Progenitor cell of endocrine pancreas (in vitro differentiated cells): ENCODE measurements around the gene ZNF518A. TPM values are rescaled to one million over a fixed set of nuclear protein-coding genes. Genes with fewer than 3 reads are reported as not detected.

Experiments used
- DNase-seq: peaks from one replicate; pipeline ENCODE4 v3.0.0; 2021; ENCODE audit warnings: low spot score; ENCODE audit not compliant: unreplicated experiment
- H3K27ac Mint-ChIP-seq: 2 replicates; pipeline ENCODE4 v1.8.0; 2021; ENCODE audit warnings: mild to moderate bottlenecking, moderate library complexity, mixed read lengths
- H3K27me3 Mint-ChIP-seq: 2 replicates; pipeline ENCODE4 v1.8.0; 2021; ENCODE audit warnings: mixed read lengths
- H3K36me3 Mint-ChIP-seq: 2 replicates; pipeline ENCODE4 v1.8.0; 2022; ENCODE audit warnings: mixed read lengths; ENCODE audit not compliant: insufficient read depth
- H3K4me1 Mint-ChIP-seq: 2 replicates; pipeline ENCODE4 v1.8.0; 2021; ENCODE audit warnings: low read depth, mixed read lengths
- H3K4me3 Mint-ChIP-seq: 2 replicates; pipeline ENCODE4 v1.8.0; 2021; ENCODE audit warnings: low read depth, mild to moderate bottlenecking, moderate library complexity, mixed read lengths
- H3K9me3 Mint-ChIP-seq: 2 replicates; pipeline ENCODE4 v1.8.0; 2021; ENCODE audit warnings: low read depth, mixed read lengths
- CTCF ChIP-seq: fragments of 200-600 bp; sonication (generic); IDR thresholded peaks from one replicate; pipeline ENCODE4 v1.5.0; 2021; ENCODE audit warnings: antibody characterized with exemption, mild to moderate bottlenecking; ENCODE audit not compliant: unreplicated experiment
- total RNA-seq: library from RNA; stranded (reverse); gene quantifications from 2 replicates; pipeline ENCODE4 v1.2.1, GENCODE V29; 2021

ZNF518A gene
- total RNA-seq, 1 donor from 2014 or later = 51.9 TPM

GRCh38 chr10:96211764-96212163 lies 81.7 kb downstream of the ZNF518A start:
- H3K27me3 Mint-ChIP-seq = no peaks in the 10 kb centered on the region
- H3K9me3 Mint-ChIP-seq = no peaks in the 10 kb centered on the region
- no peak for DNase-seq
- no peak overlapping the region for H3K4me3 Mint-ChIP-seq
- no peaks in the 10 kb centered on the region for H3K4me1 Mint-ChIP-seq
- no peak for TF ChIP-seq CTCF
- H3K36me3 Mint-ChIP-seq = no peaks in the 10 kb centered on the region
- no peak overlapping the region for H3K27ac Mint-ChIP-seq

- Mint-ChIP-seq H3K9me3 (no peaks in the 10 kb centered on the region), H3K36me3 (no peaks in the 10 kb centered on the region), H3K4me3 (no peak overlapping the region), H3K27me3 (no peaks in the 10 kb centered on the region), H3K4me1 (no peaks in the 10 kb centered on the region), H3K27ac (no peak overlapping the region)
- no peak for DNase-seq
- no peak for TF ChIP-seq CTCF
Measured at GRCh38 chr10:96212911-96213310, 82.8 kb downstream of the ZNF518A start.

Other genes with a start within 250 kb of the ZNF518A start
- gene CC2D2B, start 222.3 kb upstream of the ZNF518A start, total RNA-seq = 0.77 and 0.82 TPM in 2 replicates
- 45.8 and 46.6 TPM in 2 replicates for gene CCNJ, start 86.7 kb upstream of the ZNF518A start, total RNA-seq
- gene BLNK, start 141.3 kb downstream of the ZNF518A start, total RNA-seq = 1.6 and 1.8 TPM in 2 replicates
- not detected in 2 replicates for gene DNTT, start 174.1 kb downstream of the ZNF518A start, total RNA-seq
- gene OPALIN, start 228.7 kb downstream of the ZNF518A start, total RNA-seq = not detected in 2 replicates